KBM-7 (cell line): ENCODE measurements around the gene TSPO.
A peak's percentile ranks its signal among the peaks of the same experiment; 100 is the strongest.

Source experiments
- DNase-seq: peaks from one replicate; pipeline ENCODE4 v3.0.0-alpha.2; 2015
- in situ Hi-C: fragments of 300-500 bp; cut with MboI; formaldehyde crosslinking; loops from 2 replicates; pipeline ENCODE4 v1.14.3; 2020; ENCODE audit warnings: low sequenced_read_pairs, low pct_unique_long_range_greater_than_20kb, mixed read lengths

TSPO gene

DNA sequence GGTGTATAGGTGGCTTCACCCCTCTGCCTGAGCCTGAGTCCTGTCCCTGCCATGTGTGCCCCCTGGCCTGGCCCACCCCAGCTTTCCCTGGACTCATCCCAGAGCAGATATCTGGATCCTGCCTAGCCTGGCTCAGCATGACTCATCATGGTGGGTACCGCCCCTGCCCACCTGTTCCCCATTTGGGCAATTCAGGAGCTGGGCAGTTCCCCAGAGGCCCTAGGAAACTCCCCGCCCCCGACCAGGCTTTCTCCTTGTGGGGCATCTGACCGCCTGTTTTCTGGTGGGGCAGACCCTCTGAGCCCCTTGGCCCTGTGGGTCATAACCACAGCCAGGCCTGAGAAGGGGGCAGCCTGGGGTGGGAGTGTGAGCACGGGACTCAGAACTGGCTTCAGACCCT lies 4.4 kb downstream of the TSPO start:
- in situ Hi-C loops, result no loop called here
- no peak for DNase-seq

DNA sequence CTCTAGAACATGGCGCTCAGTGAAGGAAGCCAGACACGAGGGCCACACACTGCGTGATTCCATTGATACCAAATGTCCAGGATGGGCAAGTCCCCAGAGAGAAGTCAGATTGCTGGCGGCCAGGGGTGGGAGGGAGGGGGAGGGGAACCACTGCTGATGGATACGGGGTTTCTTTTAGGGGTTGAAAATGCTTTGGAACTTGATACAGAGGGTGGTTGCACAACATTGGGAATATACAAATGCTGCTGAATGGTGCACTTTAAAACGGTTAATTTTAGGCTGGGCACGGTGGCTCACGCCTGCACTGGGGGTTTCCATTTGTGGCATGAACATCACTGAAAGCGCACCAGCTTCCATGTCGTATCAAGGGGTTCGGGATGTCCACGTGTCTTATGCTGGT lies 5.1 kb downstream of the TSPO start:
- no peak for DNase-seq
- in situ Hi-C loops, result no loop called here

DNA sequence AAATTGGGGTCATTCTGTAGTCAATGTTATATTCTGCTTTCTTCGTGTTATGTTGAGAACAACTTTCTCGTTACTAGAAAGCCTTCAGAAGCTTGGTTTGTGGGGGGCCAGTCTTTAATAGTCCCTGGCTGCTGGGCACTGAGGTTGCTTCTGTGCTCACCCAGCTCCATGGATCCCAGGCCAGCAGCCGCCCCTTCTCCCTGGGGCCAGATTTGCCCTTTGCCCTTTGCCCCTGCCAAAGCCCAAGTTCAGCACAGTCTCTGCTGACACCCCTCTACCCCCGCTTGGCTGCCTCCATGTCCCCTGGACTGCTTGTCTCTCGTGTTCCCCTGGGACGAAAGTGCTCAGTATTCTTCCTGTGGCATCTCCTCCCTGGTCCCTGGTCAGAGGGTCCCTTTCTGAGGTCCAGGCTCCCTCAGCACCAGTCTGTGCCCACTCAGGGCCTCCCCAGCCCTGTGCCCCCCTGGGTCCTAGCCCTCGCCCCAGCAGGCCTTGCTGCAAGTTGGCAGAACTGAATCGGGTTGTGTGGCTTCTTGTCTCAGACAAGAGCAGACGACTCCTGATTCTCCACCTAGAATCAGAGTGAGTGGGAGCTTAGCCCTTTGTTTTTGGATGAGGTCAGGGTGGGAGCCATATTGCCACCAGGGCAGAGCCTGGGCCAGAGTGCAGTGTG lies 6.7 kb downstream of the TSPO start:
- in situ Hi-C loops, result no loop called here
- no peak for DNase-seq

DNA sequence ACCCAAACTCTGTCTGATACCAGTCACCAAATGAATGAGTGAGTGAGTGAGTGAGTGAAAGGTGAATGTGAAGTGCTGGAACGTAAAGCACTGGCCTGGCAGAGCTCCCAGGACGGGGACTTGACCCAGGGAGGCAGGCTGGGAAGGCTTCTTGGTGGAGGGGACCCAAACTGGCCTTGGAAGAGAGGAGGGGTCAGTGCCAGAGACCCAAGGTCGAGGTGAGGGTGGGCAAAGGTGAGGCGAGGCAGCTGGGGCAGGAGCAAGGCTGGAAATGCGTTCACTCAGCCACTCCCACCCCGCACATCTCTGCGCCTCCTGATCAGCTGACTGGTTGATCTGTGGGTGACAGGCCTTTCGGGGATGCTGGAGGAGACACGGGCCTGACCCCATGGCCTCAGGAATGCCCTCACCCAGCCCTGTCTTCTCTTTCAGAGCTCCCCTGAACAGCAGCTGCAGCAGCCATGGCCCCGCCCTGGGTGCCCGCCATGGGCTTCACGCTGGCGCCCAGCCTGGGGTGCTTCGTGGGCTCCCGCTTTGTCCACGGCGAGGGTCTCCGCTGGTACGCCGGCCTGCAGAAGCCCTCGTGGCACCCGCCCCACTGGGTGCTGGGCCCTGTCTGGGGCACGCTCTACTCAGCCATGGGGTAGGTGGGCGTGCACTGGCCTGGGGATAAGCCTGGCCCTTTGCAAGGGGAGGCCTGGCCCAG lies 7.6 kb downstream of the TSPO start:
- in situ Hi-C loops, result no loop called here
- no peak for DNase-seq

DNA sequence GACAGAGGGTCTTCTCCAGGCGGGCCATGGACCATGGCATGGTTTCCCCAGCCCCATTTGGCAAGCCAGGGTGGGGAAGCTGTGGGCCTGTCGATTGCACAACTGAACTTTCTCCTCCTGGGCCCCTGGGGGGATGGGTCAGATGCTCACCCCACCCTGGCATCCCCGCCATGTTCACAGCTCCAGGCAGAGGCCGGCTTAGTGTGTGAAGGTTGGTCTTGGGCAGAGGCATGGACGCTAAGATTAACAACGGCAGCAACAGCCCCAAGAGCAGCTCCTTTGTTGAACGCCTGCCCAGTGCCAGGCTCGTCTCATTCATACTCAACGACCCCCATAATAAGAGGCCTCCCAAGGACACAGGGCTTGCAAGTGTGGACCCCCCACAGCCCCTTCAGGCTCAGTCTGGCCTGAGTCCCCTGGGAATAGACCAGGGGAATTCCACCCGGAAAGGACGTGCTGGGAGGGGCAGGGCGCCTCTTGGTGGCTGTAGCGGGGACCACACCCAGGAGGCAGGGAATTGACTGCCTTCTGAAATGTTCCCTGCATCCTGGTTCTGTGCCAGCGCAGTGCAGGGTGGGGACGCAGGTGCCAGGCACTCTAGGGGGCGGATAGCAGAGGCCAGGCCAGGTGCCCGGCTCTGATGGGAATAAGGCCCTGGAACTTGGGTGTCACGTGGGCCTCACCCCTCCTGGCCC lies 8.3 kb downstream of the TSPO start:
- in situ Hi-C loops, result no loop called here
- DNase-seq, result no peak

DNA sequence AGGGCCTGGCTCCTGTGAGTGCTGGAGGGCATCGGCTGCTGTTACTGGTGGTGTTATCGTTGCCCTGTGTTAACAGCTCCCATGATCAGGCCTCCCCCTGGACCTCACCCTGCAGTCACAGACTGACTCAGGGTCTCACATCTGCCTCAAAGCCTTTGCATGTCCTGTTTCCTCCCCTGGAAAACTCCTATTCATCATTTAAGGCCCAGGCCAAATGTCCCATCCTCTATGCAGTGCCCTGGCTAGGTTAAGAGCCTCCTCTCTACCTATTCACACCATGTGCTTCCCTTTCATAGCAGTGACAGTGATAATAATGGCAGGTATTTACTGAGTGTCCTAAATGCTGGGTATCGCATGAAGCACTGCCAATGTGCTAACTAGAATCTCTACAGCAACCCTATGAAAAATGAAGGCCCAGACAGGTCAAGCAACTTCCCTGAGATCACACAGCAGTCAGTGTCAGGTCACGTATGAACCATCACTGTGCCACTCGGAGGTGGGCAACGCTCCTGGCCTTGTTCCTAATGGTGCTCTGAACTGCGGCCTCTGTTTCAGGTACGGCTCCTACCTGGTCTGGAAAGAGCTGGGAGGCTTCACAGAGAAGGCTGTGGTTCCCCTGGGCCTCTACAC lies 9.3 kb downstream of the TSPO start:
- in situ Hi-C loops, result no loop called here
- no peak for DNase-seq

DNA sequence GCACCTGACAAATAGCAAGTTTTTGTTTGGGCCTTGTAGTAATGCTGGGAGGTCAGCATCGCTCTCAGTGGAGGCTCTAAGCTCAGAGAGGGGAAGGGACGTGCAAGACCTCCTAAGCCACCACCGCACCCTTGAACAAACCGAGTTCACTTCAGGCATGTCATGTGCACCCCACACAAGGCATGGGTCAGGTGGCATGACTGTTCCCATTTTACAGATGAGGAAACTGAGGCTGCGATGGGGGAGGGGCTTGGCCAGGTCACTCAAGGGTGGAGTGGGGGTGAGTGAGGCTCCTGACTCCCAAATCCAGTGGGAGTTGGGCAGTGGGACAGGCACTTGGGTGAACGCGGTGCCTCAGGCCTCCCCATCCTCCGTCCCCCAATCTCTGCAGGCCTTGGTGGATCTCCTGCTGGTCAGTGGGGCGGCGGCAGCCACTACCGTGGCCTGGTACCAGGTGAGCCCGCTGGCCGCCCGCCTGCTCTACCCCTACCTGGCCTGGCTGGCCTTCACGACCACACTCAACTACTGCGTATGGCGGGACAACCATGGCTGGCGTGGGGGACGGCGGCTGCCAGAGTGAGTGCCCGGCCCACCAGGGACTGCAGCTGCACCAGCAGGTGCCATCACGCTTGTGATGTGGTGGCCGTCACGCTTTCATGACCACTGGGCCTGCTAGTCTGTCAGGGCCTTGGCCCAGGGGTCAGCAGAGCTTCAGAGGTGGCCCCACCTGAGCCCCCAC lies 11.2 kb downstream of the TSPO start:
- in situ Hi-C loops, result no loop called here
- no peak for DNase-seq

DNA sequence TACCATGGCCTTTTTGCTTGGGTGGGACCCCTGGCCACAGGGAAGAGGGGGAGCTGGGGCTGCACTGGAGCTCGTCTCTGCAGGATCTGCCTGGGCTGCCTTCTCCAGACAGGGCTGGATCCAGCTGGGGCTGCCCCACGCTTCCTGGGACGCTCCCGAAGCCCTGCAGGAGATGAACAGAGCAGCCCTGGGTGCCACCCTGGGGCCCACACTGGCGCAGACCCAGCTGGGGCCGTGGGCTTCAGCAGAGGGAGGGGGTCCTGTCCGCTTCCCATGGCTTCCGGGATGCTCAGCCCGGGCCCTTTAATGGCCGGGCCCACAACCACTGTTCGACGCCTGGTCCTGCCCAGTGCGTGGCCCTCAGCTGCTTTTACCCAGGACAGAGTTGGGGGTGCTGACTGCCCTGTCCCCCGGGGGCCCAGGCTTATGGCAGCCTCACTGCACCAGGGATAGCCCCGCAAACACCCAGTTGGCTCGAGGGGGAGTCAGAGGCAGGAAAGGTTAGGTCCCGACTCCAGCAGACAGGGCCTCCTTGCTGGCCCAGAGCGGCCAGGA lies 12.0 kb downstream of the TSPO start:
- in situ Hi-C loops, result no loop called here
- DNase-seq, result no peak

DNA sequence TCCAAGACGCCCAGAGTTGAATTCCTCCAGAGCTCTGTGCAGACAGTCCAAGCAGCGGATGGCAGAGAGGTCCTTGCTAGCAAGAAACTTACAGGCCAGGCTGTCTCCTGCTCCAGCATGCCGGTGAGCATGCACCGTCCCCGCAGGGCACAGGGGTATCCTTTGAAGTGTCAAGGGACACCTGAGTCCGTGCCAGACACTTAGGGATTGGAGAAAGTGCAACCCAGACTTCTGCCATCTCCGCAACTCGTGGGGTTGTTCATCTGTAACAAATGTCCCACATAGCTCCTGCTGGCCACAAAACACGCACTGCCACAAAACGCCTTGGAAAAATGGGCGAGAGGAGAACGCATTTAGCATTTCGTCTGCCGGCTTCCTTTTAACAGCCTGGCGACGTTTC lies 13.3 kb downstream of the TSPO start:
- peak; percentile 38 for DNase-seq

DNA sequence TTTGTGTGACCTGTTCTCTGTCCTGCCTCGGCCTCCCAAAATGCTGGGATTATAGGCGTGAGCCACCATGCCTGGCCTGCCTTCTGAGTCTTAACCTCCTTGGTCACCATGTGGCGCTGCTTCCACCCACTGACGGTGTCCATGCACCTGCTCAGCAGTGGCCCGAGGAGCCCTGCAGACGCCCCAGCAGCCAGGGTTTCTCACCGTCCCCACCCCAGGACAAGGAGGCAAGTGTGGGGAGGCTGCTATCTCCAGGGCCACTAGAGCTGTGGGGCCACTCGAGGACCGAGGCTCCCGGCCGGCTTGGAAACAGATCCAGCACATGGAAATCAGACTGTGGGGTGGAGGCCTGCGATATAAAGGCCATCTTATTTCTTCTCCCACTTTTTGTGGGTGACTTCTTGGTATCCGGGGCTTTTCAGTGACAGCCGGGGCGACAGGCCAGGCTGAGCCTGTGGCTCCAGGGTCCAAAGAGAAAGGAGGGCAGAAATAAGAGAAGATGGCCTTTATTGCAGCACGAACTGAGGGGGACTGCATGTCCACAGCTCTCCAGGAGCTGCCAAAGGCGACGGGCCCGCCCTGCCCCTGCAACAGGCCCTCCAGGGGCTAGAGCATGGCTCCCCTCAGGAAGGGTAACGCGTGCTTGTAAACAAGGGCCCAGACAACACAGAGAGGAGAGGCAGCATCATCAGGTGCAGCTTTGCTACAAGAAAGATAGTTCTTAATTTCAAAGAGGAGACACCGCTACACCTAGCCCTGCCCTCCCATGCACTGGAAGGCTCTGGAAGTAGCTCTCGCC lies 15.0 kb downstream of the TSPO start:
- in situ Hi-C loops, result no loop called here

More for the DNA sequence above, 13.3 kb downstream of the TSPO start:
- in situ Hi-C loops, result no loop called here

DNA sequence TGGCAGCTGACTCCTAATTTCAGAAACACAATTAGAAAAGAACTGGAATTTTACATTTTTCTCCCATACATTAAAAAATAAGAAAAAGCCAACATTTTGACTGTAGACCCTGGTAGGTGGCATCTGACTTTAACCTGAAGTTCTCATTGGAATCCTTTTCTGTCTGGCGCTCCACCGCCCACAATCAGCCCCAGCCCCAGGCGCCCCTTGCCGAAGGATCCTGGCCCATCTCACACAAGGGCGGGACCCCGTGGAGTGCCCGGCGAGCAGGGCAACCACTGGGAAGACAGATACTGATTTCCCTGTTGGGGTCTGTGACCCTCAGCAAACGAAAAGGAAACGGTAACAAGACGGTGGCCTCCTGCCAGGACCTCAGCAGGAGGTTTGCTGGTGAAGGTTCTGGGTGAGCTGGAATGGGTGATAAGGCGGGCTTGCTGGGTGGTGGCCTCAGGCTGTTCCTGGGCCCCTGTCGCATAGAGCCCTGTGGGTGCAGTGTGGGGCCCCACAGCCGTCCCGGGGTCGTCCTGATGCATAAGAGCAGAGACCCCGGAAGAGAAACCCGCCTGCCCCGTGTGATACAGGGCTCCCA lies 15.7 kb downstream of the TSPO start:
- in situ Hi-C loops, result no loop called here

More for the DNA sequence above, 15.0 kb downstream of the TSPO start:
- no peak for DNase-seq

DNA sequence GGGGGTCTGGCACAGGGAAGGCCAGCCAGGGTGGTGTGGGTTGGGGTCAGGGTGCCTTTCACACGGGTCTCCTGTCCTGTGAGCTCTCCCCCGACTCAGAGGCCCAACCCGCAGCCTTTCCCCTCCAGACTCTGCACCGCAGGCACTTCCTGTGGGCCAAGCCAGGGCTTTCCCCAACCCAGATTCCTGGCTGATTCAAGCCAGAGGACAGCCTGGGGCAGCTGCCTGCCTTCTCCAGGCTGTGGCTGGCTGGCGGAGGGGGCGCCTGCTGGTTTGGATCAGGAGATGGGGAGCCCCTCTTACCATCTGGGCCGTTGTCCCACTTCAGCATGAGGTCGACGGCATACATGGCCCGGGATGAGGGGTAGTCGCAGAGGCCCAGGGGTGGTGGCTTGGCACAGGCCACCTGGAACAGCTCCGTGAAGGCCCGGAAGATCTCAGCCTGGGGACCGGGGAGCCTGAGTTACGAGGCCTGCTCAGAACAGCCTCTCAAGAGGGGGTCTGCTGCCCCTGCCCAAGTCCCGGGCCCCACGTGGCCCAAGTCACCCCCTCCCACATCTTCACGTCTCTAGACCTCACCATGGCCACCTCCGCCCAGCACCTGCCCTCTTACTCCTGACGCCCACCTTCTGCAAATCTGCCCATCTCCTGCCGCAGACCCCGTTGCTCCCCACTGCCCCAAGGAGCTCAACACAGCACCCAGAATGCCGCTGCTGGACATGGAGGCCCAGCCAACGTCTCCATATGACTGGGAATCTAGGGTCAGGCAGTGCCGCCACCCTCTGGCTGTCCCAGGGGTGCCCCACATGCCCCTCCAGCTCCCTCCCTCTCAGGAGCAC lies 17.3 kb downstream of the TSPO start:
- in situ Hi-C loops, result no loop called here
- DNase-seq, result no peak

More for the DNA sequence above, 15.7 kb downstream of the TSPO start:
- no peak for DNase-seq

DNA sequence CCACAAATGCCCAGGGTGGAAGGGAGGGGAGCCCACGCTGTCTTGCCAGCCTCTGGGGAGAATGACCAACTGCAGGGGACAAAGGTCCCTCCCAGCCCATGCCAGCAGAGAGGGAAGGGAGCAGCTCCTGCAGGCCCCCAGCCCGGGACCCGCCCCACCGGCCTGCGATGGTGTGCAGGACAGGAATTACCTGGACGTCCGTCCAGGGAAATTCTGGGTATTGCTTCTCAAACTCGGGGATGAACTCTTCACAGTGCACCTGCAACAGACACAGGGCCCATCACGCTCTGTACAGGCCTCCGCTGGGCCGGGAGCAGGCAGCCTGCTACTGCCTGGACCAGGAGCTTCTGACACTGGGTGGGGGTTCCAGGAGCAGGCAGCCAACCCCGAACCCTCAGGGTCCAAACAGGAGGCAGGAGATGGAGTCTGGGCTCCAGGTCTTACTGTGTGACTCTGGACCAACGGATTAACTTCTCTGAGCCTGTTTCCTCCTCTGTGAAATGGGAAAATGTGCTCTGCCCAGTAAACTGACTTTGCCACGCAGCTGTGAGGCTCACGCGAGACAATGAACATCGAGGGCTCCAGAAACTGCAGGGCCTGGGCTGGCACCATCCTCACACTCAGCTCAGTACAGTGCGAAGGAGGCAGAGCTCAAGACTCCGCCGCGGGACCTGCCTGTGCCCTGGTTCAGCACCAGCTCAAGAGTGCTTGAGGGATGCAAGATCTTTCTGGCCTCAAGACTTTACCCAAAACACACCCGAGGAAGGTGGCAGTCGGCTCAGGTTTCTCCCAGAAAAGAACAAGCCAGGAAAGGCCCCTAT lies 18.2 kb downstream of the TSPO start:
- in situ Hi-C loops, result no loop called here
- no peak for DNase-seq

DNA sequence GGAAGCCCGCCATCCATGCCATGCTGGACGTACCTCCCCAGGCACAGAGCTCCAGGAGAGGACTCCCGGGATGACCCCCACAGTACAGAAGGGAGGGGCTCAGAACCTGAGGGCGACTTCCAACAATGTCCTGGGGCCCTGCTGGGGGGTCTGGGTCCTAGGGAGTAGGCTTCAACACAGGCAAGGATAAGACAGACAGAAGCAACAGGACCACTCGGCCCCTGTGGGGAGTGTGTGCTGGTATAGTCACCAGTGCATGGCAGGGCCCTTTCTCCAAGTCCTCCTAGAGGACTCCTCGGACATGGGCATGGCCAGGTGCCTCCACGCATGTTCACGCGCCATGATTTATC lies 18.7 kb downstream of the TSPO start:
- in situ Hi-C loops, result no loop called here
- DNase-seq, result no peak

DNA sequence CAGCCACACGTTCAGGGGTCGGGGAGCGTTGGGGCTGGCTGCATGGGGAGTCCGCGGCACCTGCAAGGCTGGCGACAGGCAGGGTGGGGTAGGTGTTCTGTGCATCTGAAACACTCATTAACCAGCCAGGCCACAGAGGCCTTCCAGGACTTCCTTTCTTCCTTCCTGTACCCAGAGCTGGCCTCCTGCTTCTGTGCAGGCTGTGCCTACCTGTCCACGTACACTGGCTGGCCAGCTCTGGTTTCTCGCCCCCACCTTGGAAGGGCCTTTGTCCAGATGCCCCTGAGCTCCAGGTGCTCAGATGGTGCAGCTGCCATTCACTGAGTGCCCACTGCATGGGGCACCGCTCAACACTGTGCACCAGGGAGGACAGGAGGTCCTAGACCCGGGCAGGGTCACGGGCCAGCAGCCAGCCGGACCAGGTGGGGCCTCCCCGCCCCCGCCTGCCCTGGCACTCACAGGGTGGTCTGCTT lies 19.7 kb downstream of the TSPO start:
- no peak for DNase-seq
- in situ Hi-C loops, result no loop called here

DNA sequence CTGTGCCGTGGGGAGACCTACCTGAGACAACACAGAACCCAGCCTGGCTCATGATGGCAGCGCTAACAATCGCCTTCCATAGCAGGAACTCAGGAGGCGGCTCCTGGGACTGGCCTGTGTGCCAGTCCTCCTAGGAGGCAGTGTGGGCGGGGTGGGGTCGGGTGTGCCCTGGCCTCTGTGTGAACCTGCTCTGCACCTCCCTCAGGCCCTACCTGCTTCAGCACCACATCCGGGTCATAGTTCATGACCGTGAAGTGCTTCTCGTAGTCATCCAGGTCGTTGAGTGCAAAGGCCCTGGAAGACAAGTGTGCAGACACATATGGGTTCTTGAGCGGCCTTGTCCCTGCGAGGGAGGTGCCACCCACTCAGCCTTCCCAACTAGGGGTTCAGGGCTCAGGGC lies 20.2 kb downstream of the TSPO start:
- DNase-seq, result no peak
- in situ Hi-C loops, result no loop called here
